A549 (cell line): ENCODE results near the gene OPA3. TPM values are rescaled to one million over a fixed set of nuclear protein-coding genes. Genes with fewer than 3 reads are reported as not detected.

Experiments
- ATAC-seq, 2 experiments: fragments of 200-7000 bp in 1 of 2; fragments of >200 bp in 1 of 2; cut with Nextera tagmentation in 1 of 2; cut with Tn5 transposase in 1 of 2; 3 replicates each; pipeline versions ENCODE4 v1.8.0 to v1.9.1; 2018 to 2020; ENCODE audit warnings: mild to moderate bottlenecking in 1 of 2, moderate library complexity in 1 of 2
- CTCF ChIA-PET: fragments of 300-600 bp; sonication (Branson Sonifier 250); formaldehyde crosslinking; extraction: SDS; loops from one replicate; lab custom pipeline; 2021; ENCODE audit warnings: antibody characterized with exemption, inconsistent platforms; lab: Yijun Ruan, JAX
- POLR2A ChIA-PET: fragments of 350-600 bp; formaldehyde crosslinking; extraction: SDS; loops from one replicate; lab custom pipeline; 2021; ENCODE audit warnings: antibody characterized with exemption, inconsistent platforms; lab: Yijun Ruan, JAX
- DNase-seq, 2 experiments: peaks; one replicate each; pipeline versions ENCODE4 v3.0.0 to v3.0.0-alpha.2; 2011 to 2016; ENCODE audit warnings: low read depth in 1 of 2, low spot score in 1 of 2
- FAIRE-seq: peaks from 2 replicates; lab custom pipeline; 2011; peaks lifted over from hg19 to GRCh38; lab: Jason Lieb, UNC
- H3K27ac ChIP-seq, 2 experiments: fragments of >200 bp; sonication (Bioruptor Twin); formaldehyde crosslinking; 3 replicates each; pipeline ENCODE4 v1.5.1; 2016 to 2017
- H3K4me1 ChIP-seq: fragments of >200 bp; sonication (Bioruptor Twin); formaldehyde crosslinking; 3 replicates; pipeline ENCODE4 v1.6.1; 2016
- H3K4me2 ChIP-seq: fragments of >200 bp; sonication (Bioruptor Twin); formaldehyde crosslinking; 3 replicates; pipeline ENCODE4 v1.6.1; 2016
- H3K4me3 ChIP-seq: fragments of >200 bp; sonication (Bioruptor Twin); formaldehyde crosslinking; 3 replicates; pipeline ENCODE4 v1.5.1; 2016
- H3K9me3 ChIP-seq: fragments of >200 bp; sonication (Bioruptor Twin); formaldehyde crosslinking; 3 replicates; pipeline ENCODE4 v1.6.1; 2016
- BHLHE40 ChIP-seq: IDR thresholded peaks from 2 replicates; pipeline ENCODE4 v1.6.1; 2012; ENCODE audit warnings: low read depth, low read length, inconsistent platforms
- CBX2 ChIP-seq: fragments of 200-600 bp; sonication (generic); IDR thresholded peaks from 2 replicates; pipeline ENCODE4 v1.6.1; 2016; ENCODE audit warnings: low read depth, mild to moderate bottlenecking, borderline replicate concordance
- CBX8 ChIP-seq: fragments of 200-600 bp; sonication (generic); IDR thresholded peaks from 2 replicates; pipeline ENCODE4 v1.6.1; 2016
- CEBPB ChIP-seq, 2 experiments: fragments of >200 bp in 1 of 2; sonication (Bioruptor Twin) in 1 of 2; formaldehyde crosslinking in 1 of 2; IDR thresholded peaks; 2 replicates each; pipeline ENCODE4 v1.6.1; 2012 to 2016
- CHD2 ChIP-seq: fragments of 150-350 bp; IDR thresholded peaks from 2 replicates; pipeline ENCODE4 v1.6.1; 2014; ENCODE audit warnings: low read length; ENCODE audit not compliant: partially characterized antibody
- CHD4 ChIP-seq: fragments of 200-600 bp; sonication (generic); IDR thresholded peaks from 2 replicates; pipeline ENCODE4 v1.6.1; 2016; ENCODE audit warnings: antibody characterized with exemption, mild to moderate bottlenecking, borderline replicate concordance
- EHMT2 ChIP-seq: fragments of 200-600 bp; sonication (generic); IDR thresholded peaks from 2 replicates; pipeline ENCODE4 v1.6.1; 2016; ENCODE audit warnings: antibody characterized with exemption, low read depth, mild to moderate bottlenecking, moderate library complexity
- EP300 ChIP-seq, 2 experiments: fragments of >200 bp; sonication (Bioruptor Twin); formaldehyde crosslinking; IDR thresholded peaks; 2 replicates in 1 of 2; 3 replicates in 1 of 2; pipeline ENCODE4 v1.6.1; 2016 to 2017
- FOSB ChIP-seq: fragments of 250-450 bp; sonication (Bioruptor Pico); IDR thresholded peaks from 2 replicates; pipeline ENCODE4 v1.5.0; 2020; ENCODE audit warnings: mild to moderate bottlenecking, moderate library complexity
- FOXS1 ChIP-seq: fragments of 250-450 bp; sonication (Bioruptor Pico); IDR thresholded peaks from 2 replicates; pipeline ENCODE4 v1.5.0; 2020; ENCODE audit warnings: mild to moderate bottlenecking, moderate library complexity
- GATA3 ChIP-seq: IDR thresholded peaks from 2 replicates; pipeline ENCODE4 v1.6.1; 2012; ENCODE audit warnings: borderline replicate concordance
- HEYL ChIP-seq: fragments of 250-450 bp; sonication (Bioruptor Pico); IDR thresholded peaks from 2 replicates; pipeline ENCODE4 v1.8.0; 2021; ENCODE audit warnings: mild to moderate bottlenecking, moderate library complexity
- HOXA7 ChIP-seq: fragments of 250-450 bp; sonication (Bioruptor Pico); IDR thresholded peaks from 2 replicates; pipeline ENCODE4 v1.5.0; 2020; ENCODE audit warnings: mild to moderate bottlenecking, moderate library complexity
- JUNB ChIP-seq: fragments of >200 bp; sonication (Bioruptor Twin); formaldehyde crosslinking; IDR thresholded peaks from 2 replicates; pipeline ENCODE4 v1.6.1; 2016
- KDM1A ChIP-seq: fragments of 200-600 bp; sonication (generic); IDR thresholded peaks from 2 replicates; pipeline ENCODE4 v1.6.1; 2016; ENCODE audit warnings: low read depth, mild to moderate bottlenecking
- MYC ChIP-seq: IDR thresholded peaks from 2 replicates; pipeline ENCODE4 v1.6.1; 2012; ENCODE audit warnings: mild to moderate bottlenecking, inconsistent platforms, low read length, improper control_type of control experiment, borderline replicate concordance
- NPAS2 ChIP-seq: fragments of 250-450 bp; sonication (Bioruptor Pico); IDR thresholded peaks from 2 replicates; pipeline ENCODE4 v1.8.0; 2022; ENCODE audit warnings: mild to moderate bottlenecking, moderate library complexity, borderline replicate concordance
- NR3C1 ChIP-seq: fragments of >200 bp; sonication (Bioruptor Twin); formaldehyde crosslinking; IDR thresholded peaks from 3 replicates; pipeline ENCODE4 v1.6.1; 2017
- POLR2AphosphoS2 ChIP-seq: conservative IDR thresholded peaks from 2 replicates; pipeline ENCODE4 v1.6.1; 2012; ENCODE audit warnings: low read length, improper control_type of control experiment, inconsistent platforms
- RAD21 ChIP-seq, 2 experiments: fragments of >200 bp in 1 of 2; sonication (Bioruptor Twin) in 1 of 2; formaldehyde crosslinking in 1 of 2; IDR thresholded peaks in 1 of 2; conservative IDR thresholded peaks in 1 of 2; 2 replicates in 1 of 2; 3 replicates in 1 of 2; pipeline ENCODE4 v1.6.1; 2012 to 2018; ENCODE audit warnings: inconsistent platforms in 1 of 2
- RARB ChIP-seq: fragments of 250-450 bp; sonication (Bioruptor Pico); IDR thresholded peaks from 2 replicates; pipeline ENCODE4 v1.8.0; 2021; ENCODE audit warnings: mild to moderate bottlenecking, moderate library complexity
- RCOR1 ChIP-seq: fragments of 150-350 bp; IDR thresholded peaks from 2 replicates; pipeline ENCODE4 v1.6.1; 2014; ENCODE audit warnings: antibody characterized with exemption, low read length, low read depth
- RNF2 ChIP-seq: fragments of 200-600 bp; sonication (generic); IDR thresholded peaks from 2 replicates; pipeline ENCODE4 v1.6.1; 2016; ENCODE audit warnings: low read depth, mild to moderate bottlenecking, antibody characterized with exemption, moderate library complexity, borderline replicate concordance
- SMC3 ChIP-seq: fragments of >200 bp; sonication (Bioruptor Twin); formaldehyde crosslinking; IDR thresholded peaks from 3 replicates; pipeline ENCODE4 v1.6.1; 2018; ENCODE audit warnings: inconsistent platforms
- SREBF2 ChIP-seq: fragments of 450-650 bp; IDR thresholded peaks from 2 replicates; pipeline ENCODE4 v1.6.1; 2014; ENCODE audit warnings: mild to moderate bottlenecking, moderate library complexity
- TFCP2L1 ChIP-seq: fragments of 250-450 bp; sonication (Bioruptor Pico); IDR thresholded peaks from 2 replicates; pipeline ENCODE4 v1.5.0; 2021; ENCODE audit warnings: mild to moderate bottlenecking
- TP53 ChIP-seq: fragments of 250-450 bp; sonication (Bioruptor Pico); IDR thresholded peaks from 2 replicates; pipeline ENCODE4 v1.5.0; 2021; ENCODE audit warnings: mild to moderate bottlenecking, moderate library complexity
- ZFP36 ChIP-seq: fragments of 450-650 bp; IDR thresholded peaks from 2 replicates; pipeline ENCODE4 v1.6.1; 2014; ENCODE audit warnings: borderline replicate concordance; ENCODE audit not compliant: partially characterized antibody
- WGBS: methylation state at CpG from one replicate; pipeline ENCODE4 v1.1.6; 2017; ENCODE audit errors: missing lambda C conversion rate; 5-methylcytosine and 5-hydroxymethylcytosine counted together
- polyA plus RNA-seq, 4 experiments: library from polyadenylated mRNA; depleted of rRNA in 3 of 4; stranded (reverse); fragments of >200 nt; fragmentation: RNase III in 1 of 4; extraction: RNeasy Plus Mini Kit Qiagen cat#74134 plus additional on column Dnase treatment in 1 of 4; gene quantifications; 2 replicates in 3 of 4; 3 replicates in 1 of 4; pipeline ENCODE4 v1.2.3, GENCODE V29; 2011 to 2017
- TF ChIP-seq, protein P1 (sequence below): fragments of 200-600 bp; sonication (generic); IDR thresholded peaks from 2 replicates; pipeline ENCODE4 v1.6.1; 2016; ENCODE audit warnings: antibody characterized with exemption, mild to moderate bottlenecking, moderate library complexity
- TF ChIP-seq, protein P2 (sequence below): fragments of >200 bp; sonication (Bioruptor Twin); formaldehyde crosslinking; IDR thresholded peaks from 3 replicates; pipeline ENCODE4 v1.6.1; 2016
- TF ChIP-seq, protein P3 (sequence below): IDR thresholded peaks from 2 replicates; pipeline ENCODE4 v1.6.1; 2012; ENCODE audit warnings: low read depth, borderline replicate concordance

The OPA3 gene
- polyA plus RNA-seq, 2 of the 4 experiments (the other 2 are of a cell fraction) = 15.6 to 21.8 TPM

DNA sequence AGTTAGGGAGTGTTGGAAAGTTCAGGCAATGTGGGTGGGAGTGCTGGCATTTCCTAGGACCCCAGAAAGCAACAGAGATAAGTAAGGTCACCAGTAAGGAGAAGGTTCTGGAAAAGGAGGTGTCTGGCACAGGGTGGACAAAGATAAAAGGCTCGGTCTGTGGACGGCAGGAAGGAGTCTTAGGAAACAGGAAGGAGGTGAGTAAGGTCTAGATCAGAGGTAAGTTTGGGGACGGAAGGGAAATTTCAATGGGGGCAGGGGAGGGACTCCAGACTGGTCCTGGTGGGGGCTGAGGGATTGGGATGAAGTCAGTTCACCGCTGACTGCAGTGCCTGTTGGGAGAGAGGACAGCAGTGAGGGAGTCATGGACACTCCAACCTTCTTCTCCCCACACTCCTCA, 7.8 kb upstream of the OPA3 start:
- 20% methylated on average over 4 of the region's 4 CpGs for WGBS
- ATAC-seq = no peak
- CTCF ChIA-PET = interaction anchor here (0.6 to 7.4 kb wide), 6 partner anchors 12 to 110 kb away, joined by 3 to 92 read pairs (median 26); partner anchors contain the start of gene EML2

DNA sequence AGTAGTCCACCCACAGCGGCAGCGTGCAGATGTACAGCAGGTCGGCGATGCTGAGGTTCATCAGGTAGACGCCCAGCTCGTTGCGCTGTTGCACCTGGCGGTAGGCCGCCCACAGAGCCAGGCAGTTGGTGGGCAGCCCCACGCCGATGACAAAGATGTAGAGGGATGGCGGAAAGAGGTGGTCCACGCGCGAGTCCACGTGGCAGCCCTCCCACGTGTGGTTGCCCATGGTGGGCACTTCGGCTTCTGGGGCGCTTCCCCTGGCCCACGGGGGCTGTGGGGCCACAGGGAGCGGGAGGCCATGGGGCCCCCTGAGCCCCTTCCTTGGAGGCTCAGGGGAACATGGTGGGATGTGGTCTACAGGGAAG, 7.0 kb upstream of the OPA3 start:
- DNase-seq (no peak), FAIRE-seq (no peak), ATAC-seq (no peak)
- ChIA-PET CTCF (interaction anchor here (0.6 to 4.2 kb wide), 20 partner anchors 9 to 307 kb away, joined by 3 to 92 read pairs (median 6); partner anchors contain the start of genes EML2, QPCTL and SIX5), POLR2A (interaction anchor here (1.4 kb wide), 1 partner anchor 51 kb away, joined by 3 read pairs; no protein-coding TSS in a partner anchor)
- no peak overlapping the region for H3K27ac ChIP-seq
- H3K4me3 ChIP-seq = no peak overlapping the region
- TF ChIP-seq RNF2 (no peak), HEYL (no peak), JUNB (no peak), RARB (no peak), BHLHE40 (no peak), RAD21 (conservative IDR thresholded peaks at IDR 0.05 in 1 of 2, IDR thresholded peaks at IDR 0.05 in 1 of 2) (no peak), CEBPB (IDR thresholded peaks at IDR 0.05) (no peak), KDM1A (no peak), SMC3 (no peak), ZFP36 (no peak), RCOR1 (no peak), NPAS2 (CRISPR knock-in tag) (no peak), EHMT2 (no peak), CBX2 (no peak), FOXS1 (no peak), CBX8 (no peak)
- TF ChIP-seq, protein P1, sequence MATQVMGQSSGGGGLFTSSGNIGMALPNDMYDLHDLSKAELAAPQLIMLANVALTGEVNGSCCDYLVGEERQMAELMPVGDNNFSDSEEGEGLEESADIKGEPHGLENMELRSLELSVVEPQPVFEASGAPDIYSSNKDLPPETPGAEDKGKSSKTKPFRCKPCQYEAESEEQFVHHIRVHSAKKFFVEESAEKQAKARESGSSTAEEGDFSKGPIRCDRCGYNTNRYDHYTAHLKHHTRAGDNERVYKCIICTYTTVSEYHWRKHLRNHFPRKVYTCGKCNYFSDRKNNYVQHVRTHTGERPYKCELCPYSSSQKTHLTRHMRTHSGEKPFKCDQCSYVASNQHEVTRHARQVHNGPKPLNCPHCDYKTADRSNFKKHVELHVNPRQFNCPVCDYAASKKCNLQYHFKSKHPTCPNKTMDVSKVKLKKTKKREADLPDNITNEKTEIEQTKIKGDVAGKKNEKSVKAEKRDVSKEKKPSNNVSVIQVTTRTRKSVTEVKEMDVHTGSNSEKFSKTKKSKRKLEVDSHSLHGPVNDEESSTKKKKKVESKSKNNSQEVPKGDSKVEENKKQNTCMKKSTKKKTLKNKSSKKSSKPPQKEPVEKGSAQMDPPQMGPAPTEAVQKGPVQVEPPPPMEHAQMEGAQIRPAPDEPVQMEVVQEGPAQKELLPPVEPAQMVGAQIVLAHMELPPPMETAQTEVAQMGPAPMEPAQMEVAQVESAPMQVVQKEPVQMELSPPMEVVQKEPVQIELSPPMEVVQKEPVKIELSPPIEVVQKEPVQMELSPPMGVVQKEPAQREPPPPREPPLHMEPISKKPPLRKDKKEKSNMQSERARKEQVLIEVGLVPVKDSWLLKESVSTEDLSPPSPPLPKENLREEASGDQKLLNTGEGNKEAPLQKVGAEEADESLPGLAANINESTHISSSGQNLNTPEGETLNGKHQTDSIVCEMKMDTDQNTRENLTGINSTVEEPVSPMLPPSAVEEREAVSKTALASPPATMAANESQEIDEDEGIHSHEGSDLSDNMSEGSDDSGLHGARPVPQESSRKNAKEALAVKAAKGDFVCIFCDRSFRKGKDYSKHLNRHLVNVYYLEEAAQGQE = no peak
- 0 out of 3 replicates have a peak, but pooled peaks cover 4% of the 10 kb centered on the region for H3K4me1 ChIP-seq
- H3K9me3 ChIP-seq = no peaks in the 10 kb centered on the region
- WGBS = 93% methylated on average over 21 of the region's 21 CpGs
- H3K4me2 ChIP-seq = no peak overlapping the region

More for the DNA sequence above, 7.8 kb upstream of the OPA3 start:
- POLR2A ChIA-PET = no interaction called here
- Histone ChIP-seq H3K4me3 (no peak overlapping the region), H3K4me1 (0 out of 3 replicates have a peak, but pooled peaks cover 4% of the 10 kb centered on the region), H3K4me2 (no peak overlapping the region), H3K27ac (no peak overlapping the region), H3K9me3 (no peaks in the 10 kb centered on the region)
- no peak for DNase-seq
- no peak for FAIRE-seq
- TF ChIP-seq, protein P2, sequence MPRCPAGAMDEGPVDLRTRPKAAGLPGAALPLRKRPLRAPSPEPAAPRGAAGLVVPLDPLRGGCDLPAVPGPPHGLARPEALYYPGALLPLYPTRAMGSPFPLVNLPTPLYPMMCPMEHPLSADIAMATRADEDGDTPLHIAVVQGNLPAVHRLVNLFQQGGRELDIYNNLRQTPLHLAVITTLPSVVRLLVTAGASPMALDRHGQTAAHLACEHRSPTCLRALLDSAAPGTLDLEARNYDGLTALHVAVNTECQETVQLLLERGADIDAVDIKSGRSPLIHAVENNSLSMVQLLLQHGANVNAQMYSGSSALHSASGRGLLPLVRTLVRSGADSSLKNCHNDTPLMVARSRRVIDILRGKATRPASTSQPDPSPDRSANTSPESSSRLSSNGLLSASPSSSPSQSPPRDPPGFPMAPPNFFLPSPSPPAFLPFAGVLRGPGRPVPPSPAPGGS = no peak
- TF ChIP-seq CHD2 (no peak), POLR2AphosphoS2 (no peak), TFCP2L1 (CRISPR knock-in tag) (no peak), MYC (no peak), SREBF2 (no peak), CHD4 (no peak), CBX8 (no peak), GATA3 (no peak), FOSB (CRISPR knock-in tag) (no peak), NR3C1 (no peak), CEBPB (IDR thresholded peaks at IDR 0.05) (no peak), BHLHE40 (no peak), HOXA7 (CRISPR knock-in tag) (no peak), SMC3 (no peak), EP300 (IDR thresholded peaks at IDR 0.05) (no peak), RCOR1 (no peak), TP53 (CRISPR knock-in tag) (no peak)
- TF ChIP-seq, protein P3, sequence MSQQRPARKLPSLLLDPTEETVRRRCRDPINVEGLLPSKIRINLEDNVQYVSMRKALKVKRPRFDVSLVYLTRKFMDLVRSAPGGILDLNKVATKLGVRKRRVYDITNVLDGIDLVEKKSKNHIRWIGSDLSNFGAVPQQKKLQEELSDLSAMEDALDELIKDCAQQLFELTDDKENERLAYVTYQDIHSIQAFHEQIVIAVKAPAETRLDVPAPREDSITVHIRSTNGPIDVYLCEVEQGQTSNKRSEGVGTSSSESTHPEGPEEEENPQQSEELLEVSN = no peak
